Measurements from ENCODE around the gene PRICKLE4.

Gene PRICKLE4

GRCh38 chr6:41755895-41756294 is 24.7 kb upstream of the PRICKLE4 start:
- Histone ChIP-seq H3K9ac (ENCODE audit: low read depth, low read length, poor library complexity, severe bottlenecking) (peak overlapping the region; percentile 45), H3K4me1 (ENCODE audit: insufficient read depth, low read length, poor library complexity, severe bottlenecking) (peaks cover 21% of the 10 kb centered on the region), H3K27me3 (ENCODE audit: insufficient read depth, low read length, poor library complexity, severe bottlenecking) (no peaks in the 10 kb centered on the region), H3F3A (ENCODE audit: low read depth) (no peaks in the 10 kb centered on the region), H2AFZ (ENCODE audit: low read length) (peak overlapping the region; percentile 53), H3K36me3 (ENCODE audit: insufficient read depth, low read length) (no peaks in the 10 kb centered on the region), H4K20me1 (ENCODE audit: insufficient read depth, low read length, poor library complexity, severe bottlenecking) (no peaks in the 10 kb centered on the region), H3K9me3 (ENCODE audit: insufficient read depth, low read depth, low read length) (no peaks in the 10 kb centered on the region), H3K79me2 (ENCODE audit: insufficient read depth, low read length) (no peaks in the 10 kb centered on the region), H3K4me2 (ENCODE audit: low read depth, low read length, poor library complexity, severe bottlenecking) (peak overlapping the region; percentile 47), H3K9me2 (replicated peaks; ENCODE audit: low read depth, low read length) (no peaks in the 10 kb centered on the region), H3K4me3 (ENCODE audit: low read length, poor library complexity, severe bottlenecking) (peak overlapping the region; percentile 23)
- TF ChIP-seq CTCF (conservative IDR thresholded peaks at IDR 0.05; ENCODE audit: low read length) = no peak
- no peak for TF ChIP-seq EZH2phosphoT487 (IDR thresholded peaks at IDR 0.05; ENCODE audit: borderline replicate concordance)

DNA sequence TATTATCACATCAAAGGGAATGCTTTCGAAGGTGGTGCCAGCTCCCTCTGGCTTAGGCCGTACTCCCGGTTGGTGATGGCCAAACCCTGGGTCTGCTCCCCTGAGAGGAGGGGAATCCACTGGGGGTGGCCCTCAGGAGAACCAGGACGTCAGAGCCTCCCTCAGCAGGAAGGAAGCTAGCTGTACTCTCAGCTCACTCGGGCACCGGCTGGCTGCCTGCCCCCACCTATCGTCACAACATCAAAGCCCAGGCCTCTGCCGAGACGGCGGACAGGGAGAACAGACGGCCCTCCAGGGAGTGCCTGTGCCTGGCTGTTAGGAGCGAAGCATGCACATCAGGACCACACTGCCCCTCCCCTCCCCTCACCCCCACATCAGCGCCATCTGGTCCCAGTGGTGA is 24.2 kb upstream of the PRICKLE4 start:
- Histone ChIP-seq H3K4me2 (ENCODE audit: low read depth, low read length, poor library complexity, severe bottlenecking) (peak overlapping the region; percentile 47), H3K9me3 (ENCODE audit: insufficient read depth, low read depth, low read length) (no peaks in the 10 kb centered on the region), H3K9ac (ENCODE audit: low read depth, low read length, poor library complexity, severe bottlenecking) (peak overlapping the region; percentile 45), H3K9me2 (replicated peaks; ENCODE audit: low read depth, low read length) (no peaks in the 10 kb centered on the region), H3K4me1 (ENCODE audit: insufficient read depth, low read length, poor library complexity, severe bottlenecking) (peaks cover 21% of the 10 kb centered on the region), H3F3A (ENCODE audit: low read depth) (no peaks in the 10 kb centered on the region), H2AFZ (ENCODE audit: low read length) (peak overlapping the region; percentile 53), H3K36me3 (ENCODE audit: insufficient read depth, low read length) (no peaks in the 10 kb centered on the region), H3K79me2 (ENCODE audit: insufficient read depth, low read length) (no peaks in the 10 kb centered on the region), H4K20me1 (ENCODE audit: insufficient read depth, low read length, poor library complexity, severe bottlenecking) (no peaks in the 10 kb centered on the region), H3K4me3 (ENCODE audit: low read length, poor library complexity, severe bottlenecking) (peak overlapping the region; percentile 23), H3K27me3 (ENCODE audit: insufficient read depth, low read length, poor library complexity, severe bottlenecking) (no peaks in the 10 kb centered on the region)
- TF ChIP-seq CTCF (conservative IDR thresholded peaks at IDR 0.05; ENCODE audit: low read length) (no peak), EZH2phosphoT487 (IDR thresholded peaks at IDR 0.05; ENCODE audit: borderline replicate concordance) (no peak)

DNA sequence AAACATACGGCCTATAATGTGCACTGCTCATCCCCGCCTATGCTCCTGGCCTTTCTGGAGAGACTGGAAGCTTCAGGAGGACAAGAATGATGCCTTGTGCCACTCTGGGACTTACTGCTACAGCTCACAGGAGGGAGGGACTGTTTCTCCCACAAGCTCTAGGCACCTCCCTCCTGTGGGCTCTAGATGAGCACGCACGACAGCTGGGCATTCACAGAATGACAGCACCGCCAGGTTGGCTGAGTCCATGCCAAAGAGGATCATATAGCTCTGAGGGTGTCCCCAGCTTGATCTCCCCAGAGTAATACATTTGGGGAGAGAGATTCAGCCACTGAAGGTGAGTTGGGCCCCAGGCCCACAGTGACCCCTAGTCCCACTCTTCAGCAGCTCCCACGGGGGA is 23.3 kb upstream of the PRICKLE4 start:
- H3K4me1 ChIP-seq (ENCODE audit: insufficient read depth, low read length, poor library complexity, severe bottlenecking) = peaks cover 21% of the 10 kb centered on the region
- H3K9me3 ChIP-seq (ENCODE audit: insufficient read depth, low read depth, low read length) = no peaks in the 10 kb centered on the region
- TF ChIP-seq EZH2phosphoT487 (IDR thresholded peaks at IDR 0.05; ENCODE audit: borderline replicate concordance) = no peak
- TF ChIP-seq CTCF (conservative IDR thresholded peaks at IDR 0.05; ENCODE audit: low read length) = no peak
- no peaks in the 10 kb centered on the region for H3K27me3 ChIP-seq (ENCODE audit: insufficient read depth, low read length, poor library complexity, severe bottlenecking)
- H4K20me1 ChIP-seq (ENCODE audit: insufficient read depth, low read length, poor library complexity, severe bottlenecking) = no peaks in the 10 kb centered on the region
- no peak overlapping the region for H2AFZ ChIP-seq (ENCODE audit: low read length)
- H3K4me2 ChIP-seq (ENCODE audit: low read depth, low read length, poor library complexity, severe bottlenecking) = no peak overlapping the region
- no peaks in the 10 kb centered on the region for H3K9me2 ChIP-seq (replicated peaks; ENCODE audit: low read depth, low read length)
- no peaks in the 10 kb centered on the region for H3K36me3 ChIP-seq (ENCODE audit: insufficient read depth, low read length)
- no peak overlapping the region for H3K9ac ChIP-seq (ENCODE audit: low read depth, low read length, poor library complexity, severe bottlenecking)
- no peak overlapping the region for H3K4me3 ChIP-seq (ENCODE audit: low read length, poor library complexity, severe bottlenecking)
- no peaks in the 10 kb centered on the region for H3F3A ChIP-seq (ENCODE audit: low read depth)
- no peaks in the 10 kb centered on the region for H3K79me2 ChIP-seq (ENCODE audit: insufficient read depth, low read length)
